HUDEP-2 (cell line): ENCODE data around the gene ZMPSTE24.

Experiments used
- DNase-seq, 76 experiments: peaks; one replicate each; lab custom pipeline; 2025; ENCODE audit not compliant: unreplicated experiment in 76 of 76; lab: John Stamatoyannopoulos, UW

ZMPSTE24 gene

DNA sequence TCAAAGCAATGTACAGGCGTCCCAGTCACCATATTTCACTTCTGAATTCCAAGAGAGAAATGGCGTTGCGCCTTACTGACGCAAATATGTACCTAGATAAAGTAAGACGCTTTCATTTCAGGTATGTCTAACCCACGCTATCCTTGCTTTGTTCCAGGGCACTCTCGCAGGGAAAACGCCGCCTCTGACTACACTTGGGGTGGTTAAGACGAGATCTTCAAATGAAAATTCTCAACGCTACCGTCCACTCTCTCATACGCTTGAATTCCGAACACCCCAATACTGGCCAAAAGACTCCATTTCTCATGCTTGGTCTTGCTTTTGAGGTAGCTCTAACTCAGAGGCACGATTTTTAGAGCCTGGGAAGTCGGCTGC, 736 bp upstream of the ZMPSTE24 start:
- DNase-seq: peak in 8 of 76 experiments; percentile 33 to 63 (median 52)

DNA sequence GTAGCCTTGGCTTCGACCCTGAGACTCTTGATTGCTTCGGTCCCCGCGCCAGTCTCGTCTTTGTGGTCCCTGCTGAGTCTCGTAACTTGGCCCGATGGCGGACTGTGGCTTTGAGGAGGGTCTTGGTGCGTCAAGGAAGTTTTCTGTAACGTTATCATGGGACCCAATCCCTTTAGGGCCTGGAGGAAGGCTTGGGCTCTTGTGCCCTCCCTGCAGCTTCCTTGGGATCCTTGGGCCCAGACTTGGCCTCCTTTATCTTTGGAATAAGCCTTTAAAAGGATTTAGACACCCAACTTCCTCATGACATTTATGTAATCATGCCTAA, 371 bp downstream of the ZMPSTE24 start:
- no peak for DNase-seq

DNA sequence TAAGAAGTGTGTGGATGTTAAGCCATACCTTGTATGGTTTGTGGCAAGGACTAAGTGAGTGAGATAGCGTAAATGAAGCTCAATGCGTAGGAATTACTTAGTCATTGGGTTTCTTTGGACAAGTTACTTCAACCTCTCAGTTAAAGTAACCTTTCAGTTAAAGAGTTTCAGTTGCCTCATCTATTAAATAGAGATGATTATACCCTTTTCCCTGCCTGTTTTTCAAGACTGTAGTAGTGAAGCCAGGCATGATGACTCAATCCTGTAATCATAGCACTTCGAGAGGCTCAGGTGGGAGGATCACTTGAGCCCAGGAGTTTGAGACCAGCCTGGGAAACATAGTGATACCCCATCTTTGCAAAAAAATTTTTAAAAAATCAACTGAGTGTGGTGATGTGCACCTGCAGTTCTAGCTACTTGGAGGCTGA, 6.3 kb downstream of the ZMPSTE24 start:
- no peak for DNase-seq

DNA sequence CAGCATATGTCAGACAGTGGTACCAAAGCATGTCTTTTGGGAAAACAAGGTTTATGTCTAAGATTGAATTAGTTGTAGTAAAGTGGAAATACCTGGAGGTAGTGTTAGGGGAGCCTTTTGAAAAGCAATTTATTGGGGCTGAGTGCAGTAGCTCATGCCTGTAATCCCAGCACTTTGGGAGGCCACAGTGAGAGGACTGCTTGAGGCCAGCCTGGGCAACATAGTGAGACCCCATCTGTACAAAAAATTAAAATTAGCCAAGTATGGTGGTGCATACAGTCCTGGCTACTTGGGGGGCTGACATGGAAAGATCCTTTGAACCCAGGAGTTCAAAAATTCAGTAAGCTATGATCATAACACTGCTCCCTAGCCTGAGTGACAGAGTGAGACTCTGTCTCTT, 7.3 kb downstream of the ZMPSTE24 start:
- DNase-seq: no peak

- no peak for DNase-seq
These were observed 7.9 kb downstream of the ZMPSTE24 start for GRCh38 chr1:40265919-40266318.

DNA sequence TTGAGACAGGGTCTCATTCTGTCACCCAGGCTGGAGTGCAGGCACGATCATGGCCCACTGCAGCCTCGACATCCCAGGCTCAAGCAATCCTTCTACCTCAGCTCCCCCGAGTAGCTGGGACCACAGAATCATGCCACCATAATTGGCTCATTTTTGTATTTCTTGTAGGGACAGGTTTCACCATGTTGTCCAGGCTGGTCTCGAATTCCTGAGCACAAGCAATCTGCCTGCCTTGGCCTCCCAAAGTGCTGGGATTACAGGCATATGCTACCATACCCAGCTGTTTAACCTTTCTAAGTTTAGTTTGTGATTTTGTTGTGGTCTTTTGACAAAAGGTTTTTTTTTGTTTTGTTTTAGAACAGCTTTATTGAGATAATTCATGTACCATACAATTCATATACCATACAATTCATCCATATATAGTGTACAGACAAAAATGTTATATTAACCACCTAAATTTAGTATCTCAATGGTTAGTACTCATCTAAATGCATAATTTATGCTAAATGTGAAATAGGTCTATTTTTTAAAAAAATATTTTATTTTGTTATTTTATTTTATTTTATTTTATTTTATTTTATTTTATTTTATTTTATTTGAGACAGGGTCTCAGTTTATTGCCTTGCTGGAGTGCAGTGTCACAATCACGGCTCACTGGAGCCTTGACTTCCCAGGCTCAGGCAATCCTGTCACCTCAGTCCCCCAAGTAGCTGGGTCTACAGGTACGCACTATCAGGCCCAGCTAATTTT, 8.9 kb downstream of the ZMPSTE24 start:
- no peak for DNase-seq

GRCh38 chr1:40267767-40268187, 9.7 kb downstream of the ZMPSTE24 start:
- peak in 6 of 76 experiments; percentile 4 to 33 (median 8) for DNase-seq

DNA sequence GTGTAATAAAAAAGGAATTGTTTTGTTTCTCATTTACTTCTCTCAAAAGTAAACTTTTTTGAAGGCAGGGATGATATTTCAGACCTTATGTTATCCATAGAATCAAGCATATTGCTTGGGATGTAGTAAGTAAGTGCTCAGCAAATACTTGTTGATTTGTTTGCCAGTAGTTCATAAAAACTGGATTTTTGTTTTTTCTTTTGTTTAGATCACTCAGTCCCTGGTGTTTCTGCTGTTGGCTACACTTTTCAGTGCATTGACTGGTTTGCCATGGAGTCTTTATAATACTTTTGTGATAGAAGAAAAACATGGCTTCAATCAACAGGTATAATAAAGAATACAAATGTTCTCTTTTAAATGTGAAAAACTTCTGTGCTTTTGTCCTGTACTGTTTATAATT, 10.2 kb downstream of the ZMPSTE24 start:
- DNase-seq: no peak

DNA sequence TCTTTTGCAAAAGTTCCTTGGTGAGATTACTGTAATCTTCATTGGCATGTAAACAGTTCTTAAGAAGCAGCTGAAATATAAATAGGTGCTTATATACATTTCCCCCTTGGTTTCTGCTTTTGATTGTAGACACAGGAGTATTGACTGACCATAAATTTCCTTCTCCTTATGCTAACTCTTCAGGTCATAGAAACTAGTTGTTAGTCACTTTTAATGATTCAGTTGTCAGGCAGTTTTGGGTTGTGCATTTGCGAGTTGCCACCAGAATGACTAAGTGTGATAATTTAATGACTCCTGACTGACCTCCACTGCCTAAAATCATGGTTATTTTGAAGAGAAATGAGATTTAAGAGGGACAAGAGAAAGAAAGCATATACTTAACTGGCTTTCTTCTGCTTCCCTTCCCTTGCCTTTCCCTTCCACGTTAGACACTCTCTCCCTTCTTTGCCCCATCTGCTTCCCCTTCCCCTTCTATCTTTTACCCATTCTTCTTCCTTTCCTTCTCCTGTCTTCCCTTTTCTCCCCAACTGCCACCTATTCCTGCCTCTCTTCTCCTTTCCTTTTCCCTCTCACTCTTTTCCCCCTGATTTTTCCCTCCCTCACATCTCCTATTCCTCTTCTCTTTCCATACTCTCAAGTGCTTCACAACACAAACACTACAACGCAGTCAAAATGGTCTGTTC, 12.3 kb downstream of the ZMPSTE24 start:
- no peak for DNase-seq

- no peak for DNase-seq
These were observed 14.7 kb downstream of the ZMPSTE24 start for GRCh38 chr1:40272653-40273213.

DNA sequence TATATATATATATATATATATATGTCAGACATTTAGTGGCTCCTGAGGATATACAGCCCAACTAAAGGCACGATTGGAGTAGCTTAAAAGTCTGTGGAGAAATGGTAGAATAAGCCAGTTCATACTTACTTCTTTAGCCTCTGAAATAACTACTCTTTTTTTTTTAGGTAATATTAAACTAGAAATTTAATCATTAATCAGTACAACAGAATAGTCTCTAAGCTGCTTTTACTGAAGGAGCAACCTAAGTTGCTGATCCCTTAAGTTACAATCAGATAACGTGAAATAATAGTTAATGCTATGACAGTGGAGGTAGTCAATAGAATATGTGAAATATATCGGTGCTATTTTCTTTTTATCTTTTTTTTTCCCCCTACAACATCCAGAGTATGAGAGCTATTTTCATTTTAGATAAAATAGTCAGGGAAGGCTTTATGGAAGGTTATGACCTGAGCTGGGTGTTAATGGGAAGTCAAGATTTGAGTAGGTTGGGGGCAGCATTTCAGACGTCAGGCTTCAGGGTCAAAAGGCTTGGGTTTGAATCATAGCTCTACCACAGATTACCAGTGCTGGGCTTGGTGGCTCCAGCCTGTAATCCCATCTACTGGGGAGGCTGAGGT, 15.6 kb downstream of the ZMPSTE24 start:
- no peak for DNase-seq

DNA sequence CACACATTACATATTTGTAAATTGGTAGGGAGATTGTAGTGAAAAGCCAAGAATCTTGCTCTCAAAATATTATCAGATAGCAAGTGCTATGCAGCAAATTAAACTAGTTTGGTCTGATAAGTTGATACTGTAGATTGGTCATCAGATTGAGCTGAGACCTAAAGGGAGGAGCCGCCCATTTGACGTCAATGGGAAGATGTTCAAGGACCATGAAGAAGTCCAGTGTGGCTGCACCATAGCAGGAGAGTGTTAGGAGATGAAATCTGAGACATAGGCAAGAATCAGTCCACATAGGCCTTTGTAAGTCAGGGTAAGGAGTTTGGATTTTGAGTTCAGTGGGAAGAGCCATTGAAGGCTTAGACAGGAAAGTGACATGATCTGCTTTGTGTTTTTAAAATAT, 16.3 kb downstream of the ZMPSTE24 start:
- DNase-seq: no peak

DNA sequence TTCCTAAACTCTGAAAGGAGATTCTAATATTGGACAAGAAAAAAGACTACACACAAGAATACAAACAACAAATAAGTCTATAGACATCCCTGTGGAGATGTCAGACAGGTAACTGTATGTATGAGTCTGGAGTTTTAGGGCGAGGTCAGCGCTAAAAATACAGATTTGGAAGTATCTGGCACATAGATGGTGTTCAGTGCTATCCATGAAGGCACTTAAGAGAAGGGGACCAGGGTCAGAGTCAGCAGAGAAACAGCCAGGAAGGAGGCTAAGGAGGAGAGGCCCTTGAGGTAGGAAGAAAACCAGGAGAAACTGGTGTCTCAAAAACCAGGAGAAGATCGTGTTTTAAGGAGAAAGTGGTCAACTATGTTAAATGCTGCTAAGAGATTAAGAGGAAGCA, 18.1 kb downstream of the ZMPSTE24 start:
- no peak for DNase-seq

DNA sequence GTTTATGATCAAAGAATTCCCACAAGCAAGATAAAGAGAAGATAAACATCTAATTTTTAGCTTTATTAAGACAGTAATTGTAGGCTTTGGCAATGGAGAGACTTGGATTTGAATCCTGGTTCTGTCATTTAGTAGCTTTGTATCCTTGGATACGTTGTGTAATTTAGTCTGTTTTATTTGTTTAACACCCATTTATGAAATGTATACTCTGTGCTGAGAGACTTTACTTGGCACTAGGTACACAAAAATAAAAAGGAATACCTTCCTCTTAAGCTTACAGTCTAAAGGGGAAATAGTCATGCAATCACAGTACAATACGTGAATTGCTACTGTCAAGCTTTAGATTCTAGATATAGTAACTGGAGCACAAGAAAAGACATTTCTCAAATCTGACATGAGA, 23.8 kb downstream of the ZMPSTE24 start:
- DNase-seq: no peak

DNA sequence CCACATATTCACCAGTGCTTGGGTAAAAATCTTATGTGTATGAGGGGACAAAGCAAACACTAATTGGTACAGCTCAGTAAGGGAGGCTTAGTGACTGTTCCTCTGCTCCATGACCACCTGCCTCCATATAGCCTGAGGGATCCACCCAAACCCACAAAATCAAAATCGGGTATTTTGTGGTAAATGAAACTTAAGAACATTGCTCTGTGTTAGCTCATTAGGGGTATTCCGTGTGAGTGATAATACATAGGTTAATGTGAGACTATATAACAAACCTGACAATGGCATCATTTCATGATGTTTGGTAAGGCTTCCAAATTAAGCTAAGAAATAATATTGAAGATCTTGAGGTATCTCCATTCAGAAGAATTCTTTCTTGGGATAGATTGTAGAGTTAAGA, 33.3 kb downstream of the ZMPSTE24 start:
- no peak for DNase-seq

DNA sequence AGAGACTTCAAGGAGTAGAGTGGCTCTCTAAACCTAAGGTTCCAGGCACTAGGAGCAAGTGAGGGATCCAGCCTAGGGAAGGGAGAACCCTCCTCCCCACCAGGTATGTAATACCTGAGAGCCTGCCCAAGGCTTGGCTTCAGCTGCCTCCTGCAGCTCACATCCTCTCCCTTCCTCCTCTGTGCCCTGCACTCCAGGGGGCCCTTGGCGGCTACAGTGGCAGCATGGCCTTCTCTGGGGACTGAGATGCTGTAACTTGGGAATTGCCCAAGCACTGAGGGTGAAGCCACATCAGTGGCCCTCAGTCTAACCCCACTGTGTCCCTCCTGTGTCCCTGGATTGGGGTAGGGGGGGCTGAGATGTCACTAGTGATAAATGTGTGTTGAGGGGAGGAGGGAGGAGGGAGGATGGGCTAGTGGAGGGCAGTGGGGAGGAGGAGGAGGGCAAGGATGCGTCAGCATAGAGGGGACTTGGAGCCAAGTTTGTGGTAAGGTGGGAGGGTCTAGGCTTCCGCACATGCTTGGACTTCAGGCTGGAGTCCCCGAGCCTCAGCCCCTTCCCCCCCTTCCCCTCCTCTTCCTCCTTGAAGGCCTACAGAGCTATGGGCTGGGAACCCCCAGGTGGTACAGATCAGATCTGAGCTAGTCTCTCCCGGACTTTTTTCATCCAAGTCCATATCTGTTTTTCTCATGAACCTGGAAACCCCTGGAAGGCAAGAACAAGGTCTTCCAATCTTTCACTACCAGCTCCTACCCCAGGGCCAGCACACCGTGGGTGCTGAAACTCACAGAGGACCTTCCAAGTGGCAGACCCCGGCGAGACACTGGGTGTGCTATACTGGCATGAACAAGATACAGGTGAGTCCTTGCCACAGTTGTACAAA, 41.6 kb downstream of the ZMPSTE24 start:
- DNase-seq: no peak

- no peak for DNase-seq
These were observed 42.2 kb downstream of the ZMPSTE24 start for GRCh38 chr1:40300249-40300567.

- no peak for DNase-seq
These were observed 42.6 kb downstream of the ZMPSTE24 start for GRCh38 chr1:40300651-40301050.

- DNase-seq: no peak
These were observed 43.0 kb downstream of the ZMPSTE24 start for GRCh38 chr1:40301066-40301465.

DNA sequence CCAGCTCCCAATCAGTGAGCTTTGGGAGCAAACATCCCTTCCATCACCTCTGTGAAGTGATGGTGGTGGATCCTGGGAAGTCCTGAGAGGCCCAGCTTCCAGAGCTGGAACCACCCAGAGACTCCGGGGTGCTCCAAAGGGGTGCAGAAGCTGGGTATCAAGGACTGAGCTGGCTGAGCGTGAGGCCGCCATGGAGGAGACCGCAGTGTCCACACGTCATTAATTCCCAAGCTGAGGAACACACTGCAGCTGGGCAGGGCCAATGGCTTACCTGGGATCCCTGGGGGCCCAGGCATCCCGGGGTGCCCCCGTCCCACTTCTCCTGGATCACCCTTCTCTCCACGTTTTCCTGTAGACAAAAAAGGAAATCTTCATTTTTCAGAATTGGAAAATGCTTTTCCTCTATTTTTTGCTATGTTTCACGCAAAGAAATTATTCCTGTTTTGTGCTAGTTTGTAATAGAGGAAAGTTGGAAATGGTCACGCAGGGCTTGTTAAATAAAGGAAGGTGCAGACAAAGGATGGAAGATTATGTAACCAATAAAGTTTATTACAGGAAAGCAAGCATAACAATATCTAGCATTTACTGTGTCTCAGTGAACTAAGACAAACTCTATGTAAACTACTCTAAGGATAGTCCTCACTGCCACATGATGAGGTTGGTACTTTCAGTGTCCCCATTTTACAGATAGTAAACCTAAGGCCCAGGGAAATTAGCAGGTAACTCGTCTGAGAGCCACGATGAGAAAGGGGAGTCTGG, 43.7 kb downstream of the ZMPSTE24 start:
- DNase-seq: no peak
